Activated CD4-positive, CD25-positive, alpha-beta regulatory T cell treated with anti-CD3 and anti-CD28 coated beads, Interleukin-2, amount 50 U/mL, for 16 hours (primary cell): Measurements from ENCODE around the gene TWF2.

ENCODE experiments used
- DNase-seq: peaks from one replicate; pipeline ENCODE4 v3.0.0-alpha.2; 2020; ENCODE audit warnings: low read depth, low spot score

Gene TWF2

DNA sequence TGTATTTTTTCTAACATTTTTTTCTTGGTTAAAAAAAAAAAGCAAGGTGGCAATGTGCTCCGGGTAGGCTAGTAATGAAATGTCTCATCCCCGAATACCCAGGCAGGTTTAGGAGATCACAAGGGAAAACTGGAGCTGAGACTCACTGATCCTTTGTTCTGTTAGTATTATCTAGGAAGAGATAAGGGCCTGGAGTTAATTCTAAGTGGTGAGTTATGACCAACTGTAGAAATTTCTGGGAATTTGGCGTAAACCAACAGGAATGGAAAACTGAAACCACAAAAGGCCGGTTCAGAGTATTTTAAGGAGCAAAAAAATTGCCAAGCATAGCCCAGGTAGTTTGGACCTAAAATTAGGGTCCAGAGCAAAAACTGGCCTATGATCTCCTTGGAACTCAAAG, 19.0 kb upstream of the TWF2 start:
- DNase-seq = no peak

DNA sequence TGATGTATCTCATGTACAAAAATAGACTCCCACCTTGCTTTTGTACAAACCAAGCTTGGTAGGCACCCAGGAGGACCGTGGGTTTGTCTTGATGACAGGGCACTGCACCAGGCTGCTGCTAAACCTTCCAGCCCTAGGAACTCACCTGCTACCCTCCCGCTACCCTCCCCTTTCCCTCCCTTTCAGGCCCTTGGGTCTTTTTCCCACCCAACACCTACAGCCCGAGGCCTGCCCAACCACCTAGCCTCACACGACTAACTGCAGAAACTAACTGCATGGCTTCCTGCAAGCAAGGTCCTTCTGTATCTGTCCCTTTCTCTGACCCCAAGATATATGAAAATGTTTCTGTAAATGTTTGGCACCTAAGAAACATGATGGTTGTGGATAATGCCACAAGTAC, 17.7 kb upstream of the TWF2 start:
- no peak for DNase-seq

DNA sequence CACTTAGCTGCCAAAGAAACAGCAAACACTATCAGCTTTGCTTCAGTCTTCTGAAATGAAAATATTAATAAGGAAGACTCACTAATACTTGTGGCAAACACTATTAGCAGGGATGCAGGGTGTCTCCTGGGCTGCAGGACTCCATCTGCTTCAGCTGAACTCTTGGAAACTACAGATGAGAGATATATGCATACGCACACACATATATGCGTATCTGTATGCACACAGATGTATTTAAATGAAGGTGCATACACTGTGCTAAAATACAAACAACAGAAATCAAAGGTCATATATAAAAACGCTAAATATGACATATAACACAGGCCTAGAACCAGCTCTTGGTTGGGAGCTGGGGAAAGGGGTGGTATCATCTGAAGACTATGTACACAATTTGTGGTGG, 17.2 kb upstream of the TWF2 start:
- no peak for DNase-seq

DNA sequence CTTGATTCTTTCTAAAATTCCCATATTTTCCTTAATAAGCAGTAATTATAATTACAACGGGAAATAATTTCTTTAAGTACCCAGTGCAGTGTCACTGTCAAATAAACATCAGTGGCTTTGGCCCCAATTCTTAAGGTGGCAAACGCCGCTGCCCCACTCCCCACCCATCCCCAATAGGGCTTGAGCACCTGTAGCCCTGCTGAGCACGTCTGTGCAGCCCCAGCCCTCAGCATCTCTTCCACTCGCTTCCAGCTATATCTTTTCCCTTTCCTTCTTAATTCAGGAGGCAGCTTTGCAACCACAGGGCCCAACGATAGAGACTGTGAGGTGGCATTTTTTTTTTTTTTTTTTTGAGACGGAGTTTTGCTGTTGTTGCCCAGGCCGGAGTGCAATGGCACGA, 15.7 kb upstream of the TWF2 start:
- no peak for DNase-seq

DNA sequence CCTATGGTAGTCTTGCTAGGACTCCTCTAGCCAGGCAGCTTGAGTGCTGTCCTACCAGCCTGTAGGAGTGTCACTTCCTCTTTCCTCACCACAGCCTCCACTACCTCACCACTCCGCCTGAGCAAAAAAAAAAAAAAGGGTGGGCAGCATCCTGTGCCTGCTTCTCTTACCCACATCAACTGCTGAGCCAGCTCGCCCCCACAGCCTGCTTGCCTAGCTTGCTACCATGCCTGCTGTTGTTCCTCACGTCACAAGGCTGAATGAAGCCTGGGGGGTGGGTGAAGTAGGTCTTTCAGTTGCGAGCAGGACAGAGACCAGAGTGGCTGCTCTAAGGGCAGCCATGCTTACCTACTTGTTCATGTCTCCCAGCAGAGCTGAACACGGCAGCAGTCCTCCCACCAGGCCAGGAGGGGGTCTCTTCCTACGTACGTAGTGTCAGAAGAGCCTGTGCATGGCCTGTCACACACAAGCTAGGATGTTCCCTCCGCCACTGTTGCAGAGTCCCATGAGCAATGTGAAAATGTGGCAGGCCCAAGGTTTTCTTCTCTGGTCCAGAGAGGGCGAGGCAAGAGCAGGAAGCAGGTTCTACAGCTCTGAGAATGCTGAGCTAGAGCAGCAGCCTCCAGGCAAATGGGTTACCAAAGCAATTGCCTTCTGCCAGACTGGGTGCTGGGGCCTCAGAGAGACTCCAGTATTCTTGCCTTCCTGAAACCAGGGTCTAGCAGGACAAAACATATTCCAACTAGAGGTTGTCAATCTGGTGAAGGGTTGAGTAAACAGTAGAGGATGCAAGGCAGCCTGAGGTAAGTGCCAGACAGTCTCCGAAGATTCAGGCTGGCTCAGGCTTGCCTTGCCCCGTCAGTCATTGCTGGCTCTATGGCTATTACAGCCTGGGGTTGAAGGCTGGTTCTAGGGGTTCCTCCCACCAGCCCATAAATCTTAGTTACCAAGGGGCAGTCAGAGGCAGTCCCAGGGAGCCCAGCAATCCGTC, 14.7 kb upstream of the TWF2 start:
- DNase-seq = peak; percentile 69

DNA sequence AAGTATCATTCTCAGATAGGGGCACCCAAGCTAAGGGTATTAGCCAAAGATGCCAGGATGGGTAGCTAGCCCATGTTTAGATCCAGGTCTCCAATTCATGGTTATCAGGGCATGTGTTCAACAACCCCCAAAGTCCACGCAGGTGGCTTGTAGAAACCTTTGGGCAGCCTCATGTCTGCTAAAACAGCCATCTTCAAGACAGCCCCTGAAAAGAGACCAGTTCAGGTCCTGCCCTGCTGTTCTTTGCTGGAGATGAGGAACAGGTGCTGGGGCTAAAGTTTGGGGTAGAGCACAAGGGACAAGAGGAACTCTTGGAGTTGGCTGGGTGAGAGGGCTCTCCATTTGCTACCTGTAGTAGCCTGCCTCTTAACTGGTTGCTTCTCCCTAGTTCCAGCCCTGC, 11.2 kb upstream of the TWF2 start:
- DNase-seq = no peak

DNA sequence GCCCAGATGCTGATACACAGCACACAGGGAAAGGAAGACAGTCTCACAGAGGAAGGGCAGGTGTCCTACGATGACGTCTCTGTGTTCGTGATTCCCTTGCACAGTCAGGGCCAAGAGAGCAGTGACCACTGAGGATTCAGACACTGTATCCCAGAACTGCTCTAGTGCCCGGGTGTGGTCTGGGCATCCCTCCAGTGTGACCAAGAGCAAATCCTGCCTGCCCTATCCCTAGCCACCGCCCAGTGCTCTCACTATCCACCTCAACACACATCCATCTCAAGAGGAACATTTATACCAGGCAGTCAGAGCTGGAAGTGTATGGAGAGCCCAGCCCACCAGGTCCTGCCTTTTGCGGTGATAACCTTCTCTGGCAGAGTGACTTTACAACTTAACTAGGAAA, 10.7 kb upstream of the TWF2 start:
- no peak for DNase-seq

DNA sequence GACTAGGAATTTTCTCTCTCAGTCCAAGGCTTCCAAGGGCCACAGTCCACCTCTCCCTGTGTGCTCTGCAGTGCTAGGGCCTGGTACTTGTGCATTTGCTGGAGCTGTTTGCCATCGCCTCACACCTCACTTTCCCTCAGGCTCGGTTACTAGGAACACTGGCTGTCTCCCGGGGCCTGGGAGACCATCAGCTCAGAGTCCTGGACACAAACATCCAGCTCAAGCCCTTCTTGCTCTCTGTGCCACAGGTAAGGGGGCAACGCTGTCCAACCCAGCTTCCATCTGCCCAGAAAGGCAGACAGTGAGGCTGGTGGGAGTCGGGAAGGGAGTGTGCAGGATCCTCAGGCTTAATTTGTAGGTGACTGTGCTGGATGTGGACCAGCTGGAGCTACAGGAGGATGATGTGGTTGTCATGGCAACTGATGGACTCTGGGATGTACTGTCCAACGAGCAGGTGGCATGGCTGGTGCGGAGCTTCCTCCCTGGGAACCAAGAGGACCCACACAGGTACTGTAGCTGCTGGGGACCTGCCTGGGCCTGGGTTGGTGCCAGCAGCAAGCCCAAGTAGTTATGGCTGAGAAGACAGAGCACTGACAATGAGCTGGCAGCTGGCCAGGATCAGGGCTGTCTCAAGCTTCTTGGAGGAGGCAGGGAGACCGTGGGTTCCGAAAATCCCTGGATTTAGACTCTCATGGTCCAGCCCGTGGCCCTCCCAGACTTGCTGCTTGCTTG, 10.0 kb upstream of the TWF2 start:
- DNase-seq = no peak

DNA sequence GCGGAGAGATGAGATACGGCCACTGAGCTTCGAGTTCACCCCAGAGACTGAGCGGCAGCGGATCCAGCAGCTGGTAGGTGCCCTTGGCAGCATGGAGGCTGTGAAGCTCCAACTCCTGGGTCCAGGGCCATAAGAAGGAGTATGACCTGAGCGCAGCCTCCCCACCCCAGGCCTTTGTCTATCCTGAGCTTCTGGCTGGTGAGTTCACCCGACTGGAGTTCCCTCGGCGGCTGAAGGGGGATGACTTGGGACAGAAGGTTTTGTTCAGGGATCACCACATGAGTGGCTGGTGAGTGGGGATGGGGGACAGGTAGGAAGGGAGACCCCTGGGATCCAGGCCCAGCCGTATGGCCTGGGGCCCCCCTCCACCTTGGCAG, 9.2 kb upstream of the TWF2 start:
- no peak for DNase-seq

DNA sequence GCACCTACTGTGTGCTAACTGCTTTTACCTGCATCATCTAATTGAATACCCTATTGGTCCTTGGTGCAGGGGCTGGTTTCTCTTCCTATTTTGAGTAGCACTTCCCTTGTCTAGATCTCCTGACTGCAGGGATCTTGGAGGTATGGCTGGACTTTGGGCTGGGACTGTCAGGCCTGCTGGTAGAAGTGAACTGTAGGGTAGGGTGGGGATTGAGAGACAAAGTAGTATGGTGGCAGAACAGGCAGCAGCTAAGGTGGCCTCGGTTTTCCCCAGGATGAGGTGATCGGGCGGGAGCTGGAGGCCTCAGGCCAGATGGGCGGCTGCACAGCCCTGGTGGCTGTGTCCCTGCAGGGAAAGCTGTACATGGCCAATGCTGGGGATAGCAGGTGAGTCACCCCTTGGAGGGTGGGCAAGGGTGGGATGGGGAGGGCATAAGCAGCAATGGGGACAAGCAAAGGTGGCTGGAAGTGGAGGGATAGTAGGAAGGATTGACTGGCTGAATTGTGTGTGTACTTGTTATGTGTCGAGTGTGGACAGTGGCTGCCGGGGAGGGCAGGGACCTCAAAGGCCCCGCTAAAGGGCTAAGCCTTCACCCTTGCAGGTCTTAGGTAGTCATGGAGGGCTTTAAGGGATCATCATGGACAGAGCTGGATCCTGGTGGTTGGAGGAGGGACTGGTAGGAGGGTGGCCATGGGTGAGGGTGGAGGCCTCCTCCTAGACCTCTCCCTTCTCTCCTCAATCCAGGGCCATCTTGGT, 8.6 kb upstream of the TWF2 start:
- no peak for DNase-seq

DNA sequence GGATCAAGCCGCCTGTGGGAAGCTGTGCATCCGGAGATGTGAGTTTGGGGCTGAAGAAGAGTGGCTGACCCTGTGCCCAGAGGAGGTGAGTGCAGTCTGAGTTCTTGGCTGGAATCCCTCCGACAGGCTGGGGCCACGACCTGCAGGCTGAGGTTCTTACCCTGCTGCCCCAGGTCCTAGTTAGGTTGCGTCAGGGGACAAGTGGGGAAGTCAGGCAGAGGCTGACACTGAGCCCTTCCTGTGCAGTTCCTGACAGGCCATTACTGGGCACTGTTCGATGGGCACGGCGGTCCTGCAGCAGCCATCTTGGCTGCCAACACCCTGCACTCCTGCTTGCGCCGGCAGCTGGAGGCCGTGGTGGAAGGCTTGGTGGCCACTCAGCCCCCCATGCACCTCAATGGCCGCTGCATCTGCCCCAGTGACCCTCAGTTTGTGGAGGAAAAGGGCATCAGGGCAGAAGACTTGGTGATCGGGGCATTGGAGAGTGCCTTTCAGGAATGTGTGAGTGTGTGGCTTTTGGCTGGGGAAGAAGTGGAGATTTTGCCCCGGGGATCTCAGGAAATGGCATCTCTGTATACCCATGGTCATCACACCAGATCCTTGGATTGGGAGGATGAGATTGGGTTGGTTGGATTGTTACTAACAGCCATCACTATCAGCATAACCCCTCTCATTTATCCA, 7.9 kb upstream of the TWF2 start:
- DNase-seq = no peak

DNA sequence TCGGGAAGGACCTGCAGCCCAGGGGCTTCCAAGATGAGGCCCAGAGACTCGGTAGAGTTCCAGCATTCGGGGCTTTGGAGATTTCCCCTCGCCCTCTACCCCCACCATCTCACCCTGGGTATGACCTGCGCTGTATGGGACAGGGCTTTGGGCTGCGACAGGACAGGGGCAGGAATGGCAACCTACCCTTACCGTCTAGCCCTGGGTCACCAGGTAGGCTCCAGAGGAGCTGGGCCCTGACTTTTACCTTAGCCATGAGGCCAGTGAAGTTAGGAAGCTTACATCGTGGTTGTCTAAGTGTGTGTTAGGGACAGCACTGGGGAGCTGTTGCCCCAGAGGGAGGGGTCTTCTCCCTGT, 7.3 kb upstream of the TWF2 start:
- no peak for DNase-seq

DNA sequence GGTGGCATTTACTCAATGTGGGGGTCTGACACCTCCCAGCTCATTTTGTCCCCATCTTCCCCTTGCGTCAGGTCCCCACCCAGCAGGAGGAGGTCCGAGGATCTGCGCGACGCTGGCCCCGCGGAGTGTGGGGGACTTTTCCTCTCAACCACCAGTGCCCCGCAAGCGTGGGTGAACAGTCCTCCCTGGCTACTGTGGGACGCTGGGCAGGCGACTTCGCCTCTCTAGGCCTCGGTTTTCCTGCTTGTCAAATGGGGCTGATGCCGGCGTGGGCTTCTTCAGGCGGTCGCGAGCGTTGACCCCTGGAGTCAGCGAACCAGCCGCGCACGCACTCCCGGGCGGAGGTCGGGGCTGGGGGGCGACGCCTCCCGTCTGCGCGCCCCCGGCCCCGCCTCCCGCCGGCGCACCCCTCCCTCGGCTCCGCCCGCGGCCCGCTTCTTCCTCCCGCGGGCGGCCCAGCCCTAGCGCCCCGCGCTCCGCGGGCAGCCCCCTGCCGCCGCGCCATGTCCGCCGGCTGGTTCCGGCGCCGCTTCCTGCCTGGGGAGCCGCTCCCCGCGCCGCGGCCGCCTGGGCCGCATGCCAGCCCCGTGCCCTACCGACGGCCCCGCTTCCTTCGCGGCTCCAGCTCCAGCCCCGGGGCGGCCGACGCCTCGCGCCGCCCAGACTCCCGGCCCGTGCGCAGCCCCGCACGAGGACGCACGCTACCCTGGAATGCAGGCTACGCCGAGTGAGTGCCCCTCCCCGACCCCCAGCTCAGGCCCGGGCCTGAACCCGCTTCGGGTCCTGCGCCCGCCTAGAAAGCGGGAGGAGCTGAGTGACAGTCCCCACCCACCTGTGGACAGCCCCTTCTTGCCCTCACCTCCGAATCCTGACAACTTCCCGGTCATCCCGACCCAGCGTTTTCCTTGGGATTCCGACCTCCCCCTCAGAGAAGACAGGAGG, 6.6 kb upstream of the TWF2 start, which contains the start of gene PPM1M:
Gene PPM1M, plus strand, starts transcription at position 438 of the 942 bp plus-strand sequence. Its CDS starts 66 bp downstream, at position 504.
- peak; percentile 21 for DNase-seq

DNA sequence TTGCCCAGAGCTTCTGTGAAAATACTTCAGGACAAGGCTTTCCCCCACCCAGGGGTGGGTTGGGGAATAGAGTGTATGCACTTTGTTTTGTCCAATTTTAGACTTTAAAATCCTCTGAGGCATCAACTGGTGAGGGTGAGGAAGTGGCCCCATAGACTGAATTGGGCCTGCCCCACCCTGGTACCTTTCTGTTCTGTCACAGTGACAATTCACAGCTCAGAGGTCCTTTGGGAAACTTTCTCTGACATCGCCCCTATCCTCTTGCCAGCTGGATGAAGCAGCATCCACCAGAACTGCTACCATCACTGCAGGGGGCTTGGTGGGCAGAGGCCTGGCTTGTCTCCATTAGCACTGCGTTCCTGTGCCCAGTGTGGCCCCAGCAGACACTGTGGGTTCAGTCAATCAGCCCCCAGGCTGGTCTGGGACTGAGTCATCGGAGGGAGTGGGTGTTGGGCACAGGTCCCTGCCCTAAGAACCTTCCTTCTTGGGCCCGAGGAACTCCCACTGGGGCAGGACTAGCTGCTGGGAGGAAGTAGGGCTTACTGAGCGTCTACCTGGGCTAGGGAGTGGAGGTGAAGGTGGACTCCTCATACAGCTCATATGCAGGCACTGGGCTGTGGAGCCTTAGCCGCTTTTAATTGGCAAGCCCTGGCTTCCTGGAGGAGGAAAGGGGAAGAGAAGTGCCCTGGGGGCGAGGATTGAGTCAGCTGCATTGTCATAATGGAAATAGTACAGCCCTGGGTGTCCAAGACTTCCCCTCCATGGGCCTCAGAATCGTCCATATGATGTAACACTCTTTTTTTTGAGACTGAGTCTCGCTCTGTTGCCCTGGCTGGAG, 5.1 kb upstream of the TWF2 start:
- no peak for DNase-seq

DNA sequence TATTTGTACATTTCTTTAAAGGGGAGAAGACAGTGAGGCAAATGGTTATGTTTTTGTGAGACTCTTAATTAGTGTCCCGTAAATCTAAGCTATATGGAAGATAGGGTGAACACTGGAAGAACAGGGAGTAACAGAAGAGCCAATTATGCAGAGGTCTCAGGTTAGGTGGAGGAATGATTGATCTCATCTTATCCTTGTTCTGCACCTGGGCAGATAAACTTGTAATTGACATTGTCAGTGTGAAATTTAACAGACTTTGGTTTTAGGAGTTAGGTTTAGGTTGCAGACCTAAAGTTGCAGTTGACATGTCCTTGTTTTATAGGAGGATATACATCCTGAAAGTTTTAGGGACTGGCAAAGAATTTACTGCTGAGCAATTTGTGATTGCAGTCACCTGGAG, 3.1 kb upstream of the TWF2 start:
- no peak for DNase-seq

DNA sequence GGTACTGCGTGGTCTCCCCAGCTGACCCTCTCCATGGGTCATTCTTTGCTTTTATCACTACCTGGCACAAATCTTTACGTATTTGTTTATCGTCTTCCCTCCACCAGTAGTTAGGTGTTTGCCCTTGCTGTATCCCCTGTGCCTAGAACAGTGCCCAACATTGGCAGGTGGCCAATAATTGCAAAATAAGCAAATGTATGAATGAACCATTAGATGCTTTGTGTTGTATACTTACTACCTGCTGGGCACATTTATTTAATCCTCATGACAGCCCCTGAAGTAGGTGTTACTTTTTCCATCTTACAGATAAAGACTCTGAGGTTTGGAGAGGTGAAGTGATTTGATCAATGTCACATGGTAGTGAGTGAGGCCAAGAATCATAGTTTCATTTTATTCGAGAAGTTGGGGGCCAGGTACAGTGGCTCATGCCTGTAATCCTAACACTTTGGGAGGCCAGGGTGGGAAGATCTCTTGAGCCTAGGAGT, 2.0 kb upstream of the TWF2 start:
- DNase-seq = no peak

DNA sequence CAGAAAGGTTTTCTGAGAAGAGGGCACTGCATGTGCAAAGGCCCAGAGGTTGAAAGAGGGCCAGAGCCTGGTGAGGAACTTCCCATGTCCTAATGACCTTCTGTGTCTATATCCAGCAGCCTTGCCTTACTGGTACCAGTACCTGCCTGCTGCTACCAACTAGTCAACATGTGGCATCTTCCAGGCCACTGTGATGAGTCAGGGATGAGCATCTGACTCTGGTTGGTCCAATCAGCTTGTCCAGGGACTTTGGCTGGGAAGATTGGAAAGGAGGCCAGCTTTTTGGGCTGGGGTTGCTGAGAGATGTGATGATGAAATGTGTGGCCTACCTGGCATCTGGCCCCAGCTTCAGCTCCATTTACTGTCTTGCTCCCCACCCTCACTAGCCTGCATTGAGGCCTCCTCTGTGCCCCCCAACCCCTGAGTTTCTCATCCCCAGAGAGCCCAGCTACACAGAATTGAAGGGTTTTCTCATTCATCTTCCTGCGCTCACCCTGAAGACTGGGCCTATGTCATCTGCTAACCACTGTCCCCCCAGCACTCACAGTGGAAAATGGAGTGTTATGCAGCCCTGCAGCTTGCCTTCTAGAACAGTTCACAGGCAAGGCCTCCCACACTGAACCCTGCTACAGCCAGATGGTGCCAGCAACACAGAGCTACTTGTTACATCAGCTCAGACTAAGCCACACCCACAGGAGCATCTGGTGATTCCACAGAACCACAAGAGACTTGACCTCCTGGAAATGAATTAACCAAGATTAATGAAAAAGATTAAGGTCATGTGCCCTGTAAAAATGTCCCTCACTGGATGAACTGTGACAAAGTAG, 1.3 kb upstream of the TWF2 start:
- peak; percentile 25 for DNase-seq

DNA sequence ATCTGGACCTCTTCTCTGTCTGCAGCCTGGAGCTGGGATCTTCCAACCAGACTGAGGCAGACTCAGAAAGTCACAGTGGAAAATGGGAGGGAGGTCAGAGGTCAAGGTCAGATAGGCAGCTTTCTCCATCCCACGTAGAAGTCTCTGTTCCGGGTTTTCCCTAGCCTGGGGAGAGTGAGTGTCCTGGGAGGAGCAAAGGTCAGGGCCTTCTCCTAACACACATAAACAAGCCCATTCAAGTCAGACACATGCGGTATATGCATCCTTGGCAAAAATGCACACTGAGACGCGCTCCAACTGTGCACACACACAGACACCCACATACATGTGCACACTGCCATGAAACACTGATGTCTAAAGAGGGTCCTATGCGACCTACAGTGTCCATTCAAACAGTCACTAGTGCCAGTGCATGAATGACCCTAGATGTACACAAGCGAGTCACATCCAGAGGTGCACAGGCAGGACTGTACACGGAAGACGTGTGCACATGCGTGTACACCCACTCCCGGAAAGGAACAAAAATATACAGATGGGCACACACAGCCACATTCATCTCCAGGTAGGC, 681 bp downstream of the TWF2 start:
- no peak for DNase-seq
